ENCODE measurements around the gene MED8. TPM values are rescaled to one million over a fixed set of nuclear protein-coding genes. Genes with fewer than 3 reads are reported as not detected.
"Not testable (repeated sequence)": the region's sequence is repeated elsewhere in the genome, so short reads cannot be mapped to it uniquely, and the experiment has no call there.

The MED8 gene
- total RNA-seq, 1 experiment from 2014 or later, result 39.3 TPM

- Histone ChIP-seq H3K4me3 (no peak overlapping the region), H3K4me1 (no peaks in the 10 kb centered on the region), H3K9me3 (replicated peaks) (no peaks in the 10 kb centered on the region), H3K27ac (no peak overlapping the region), H3K36me3 (peaks cover 41% of the 10 kb centered on the region), H3K27me3 (no peaks in the 10 kb centered on the region)
- no peak for DNase-seq
These were observed 16.3 kb upstream of the MED8 start for GRCh38 chr1:43405876-43406234.

DNA sequence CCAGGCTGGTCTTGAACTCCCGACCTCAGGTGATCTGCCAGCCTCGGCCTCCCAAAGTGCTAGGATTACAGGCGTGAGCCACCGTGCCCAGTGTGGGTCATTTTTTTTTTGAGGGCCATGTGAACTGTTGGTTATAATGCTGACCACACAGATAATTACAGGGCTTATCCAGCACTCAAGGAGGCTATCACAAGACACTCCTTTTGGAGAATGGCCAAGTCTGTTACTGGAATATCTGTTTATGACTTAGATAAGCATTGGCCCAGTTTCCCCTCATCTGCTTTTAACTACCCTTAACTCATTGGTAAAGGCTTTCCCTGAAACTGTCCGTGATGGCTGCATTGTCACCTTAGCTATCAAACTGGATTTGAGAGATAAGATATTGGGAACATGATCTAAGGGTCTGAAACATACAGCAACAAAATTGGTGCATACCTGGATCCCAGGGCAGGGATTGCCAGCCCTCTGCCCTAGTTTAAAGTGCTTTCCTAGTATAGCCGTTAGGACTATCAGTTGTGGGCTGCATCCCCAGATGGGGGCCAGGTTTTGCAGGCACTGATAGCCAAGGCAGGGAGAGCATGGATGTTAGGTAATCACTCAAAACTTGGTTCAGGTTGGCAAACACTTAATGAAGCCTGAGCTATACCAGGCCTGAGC lies 15.7 kb upstream of the MED8 start:
- no peak overlapping the region for H3K27ac ChIP-seq
- H3K36me3 ChIP-seq, result peaks cover 41% of the 10 kb centered on the region
- H3K4me1 ChIP-seq, result no peaks in the 10 kb centered on the region
- H3K9me3 ChIP-seq (replicated peaks), result no peaks in the 10 kb centered on the region
- H3K27me3 ChIP-seq, result no peaks in the 10 kb centered on the region
- no peak for DNase-seq
- H3K4me3 ChIP-seq, result no peak overlapping the region

GRCh38 chr1:43404353-43404752 lies 14.8 kb upstream of the MED8 start:
- Histone ChIP-seq H3K27me3 (no peaks in the 10 kb centered on the region), H3K36me3 (peaks cover 33% of the 10 kb centered on the region), H3K4me1 (no peaks in the 10 kb centered on the region), H3K9me3 (replicated peaks) (no peaks in the 10 kb centered on the region), H3K4me3 (no peak overlapping the region), H3K27ac (no peak overlapping the region)
- no peak for DNase-seq

DNA sequence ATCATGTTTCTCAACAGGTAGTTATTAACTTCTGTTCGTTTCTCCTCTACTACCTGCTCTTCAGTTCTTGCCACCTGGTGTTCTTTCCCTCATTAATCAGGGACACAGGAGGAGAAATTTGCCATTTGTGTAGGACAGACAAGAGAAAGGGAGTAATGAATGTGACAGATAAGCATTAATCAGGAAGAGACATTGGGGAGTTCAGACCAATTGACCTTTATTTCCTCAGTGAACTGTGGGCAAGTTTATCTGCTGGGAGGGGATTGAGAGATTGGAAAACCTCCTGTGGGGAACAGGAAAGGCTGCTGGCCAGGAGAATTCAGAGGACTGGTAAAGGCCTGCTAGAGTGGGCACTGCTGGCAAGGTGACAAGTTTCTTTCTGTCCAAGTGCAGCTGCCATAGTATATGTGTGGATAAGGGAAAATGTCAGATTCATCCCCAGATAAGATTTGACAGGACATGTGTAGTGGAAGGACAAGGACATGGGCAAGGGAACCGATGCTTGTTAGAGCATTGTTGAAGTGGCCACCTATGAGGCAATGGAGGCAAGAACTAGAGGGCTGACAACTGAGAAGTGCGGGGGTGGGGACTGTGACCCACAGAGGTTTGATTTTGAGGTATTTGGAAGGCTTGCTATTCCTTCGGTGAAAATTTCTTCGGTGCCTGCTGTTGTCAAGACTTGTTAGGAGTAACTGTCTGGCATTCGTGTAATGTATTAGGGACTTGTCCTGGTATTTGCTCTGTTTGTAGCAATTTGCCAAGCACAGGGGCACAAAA lies 12.7 kb upstream of the MED8 start:
- Histone ChIP-seq H3K36me3 (peaks cover 25% of the 10 kb centered on the region), H3K27ac (no peak overlapping the region), H3K4me3 (no peak overlapping the region), H3K27me3 (no peaks in the 10 kb centered on the region), H3K4me1 (no peaks in the 10 kb centered on the region), H3K9me3 (replicated peaks) (no peaks in the 10 kb centered on the region)
- DNase-seq, result peak; percentile 48 to 55

DNA sequence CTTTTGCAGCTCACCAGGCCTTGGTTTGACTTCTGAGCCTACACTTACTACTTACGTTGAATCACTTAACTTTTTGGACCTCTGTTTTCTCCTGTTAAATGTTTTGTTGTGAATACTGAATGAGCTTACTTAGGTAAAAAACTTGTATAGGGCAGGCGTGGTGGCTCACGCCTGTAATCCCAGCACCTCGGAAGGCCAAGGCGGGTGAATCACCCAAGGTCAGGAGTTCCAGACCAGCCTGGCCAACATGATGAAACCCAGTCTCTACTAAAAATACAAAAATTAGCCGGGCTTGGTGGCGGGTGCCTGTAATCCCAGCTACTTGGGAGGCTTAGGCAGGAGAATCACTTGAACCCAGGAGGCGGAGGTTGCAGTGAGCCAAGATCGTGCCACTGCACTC lies 10.8 kb upstream of the MED8 start:
- not testable (repeated sequence) for DNase-seq; H3K4me3 ChIP-seq; H3K27me3 ChIP-seq; H3K27ac ChIP-seq; H3K9me3 ChIP-seq (replicated peaks); H3K4me1 ChIP-seq
- peaks cover 20% of the 10 kb centered on the region; the same call in 1 of the 2 replicates for H3K36me3 ChIP-seq

DNA sequence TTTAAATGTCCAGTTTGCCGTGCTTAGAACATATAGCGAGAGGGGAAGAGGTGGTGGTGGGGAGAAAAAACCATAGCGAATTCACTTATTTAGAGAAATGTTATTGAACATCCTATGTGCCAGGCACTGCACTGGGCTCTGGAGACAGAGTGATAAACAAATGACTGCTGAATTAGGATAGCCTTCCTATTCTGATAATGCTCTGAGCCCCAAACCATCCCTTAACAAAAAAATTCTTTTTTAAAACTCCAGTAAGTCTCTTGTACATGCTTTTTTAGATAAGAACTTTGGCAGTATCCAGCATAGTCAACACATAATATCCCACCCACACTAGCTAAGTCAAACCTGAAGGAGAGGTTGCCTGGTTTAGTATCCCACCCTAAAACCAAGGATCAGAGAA lies 8.6 kb upstream of the MED8 start:
- Histone ChIP-seq H3K4me1 (no peaks in the 10 kb centered on the region), H3K4me3 (no peak overlapping the region), H3K27me3 (no peaks in the 10 kb centered on the region), H3K36me3 (peaks cover 4% of the 10 kb centered on the region; the same call in 1 of the 2 replicates), H3K9me3 (replicated peaks) (no peaks in the 10 kb centered on the region), H3K27ac (no peak overlapping the region)
- DNase-seq, result no peak

DNA sequence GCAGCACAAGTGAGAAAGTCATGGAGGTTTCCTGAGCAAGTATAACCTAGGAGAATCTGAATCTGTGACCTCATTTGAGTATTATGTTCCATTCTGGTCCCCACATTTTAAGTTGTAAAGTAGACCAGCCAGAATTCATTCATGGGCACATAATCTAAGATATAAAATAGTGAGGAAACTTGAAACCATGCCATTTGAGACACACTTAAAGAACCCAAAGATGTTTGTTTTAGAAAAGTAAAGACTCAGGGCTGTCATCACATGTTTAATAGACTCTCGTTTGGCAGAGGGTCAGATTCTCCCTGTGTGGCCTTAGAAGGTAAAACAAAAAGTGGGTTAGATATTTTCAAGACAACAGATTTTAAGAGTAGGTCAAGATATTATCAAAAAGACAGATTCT lies 6.5 kb upstream of the MED8 start:
- H3K4me1 ChIP-seq, result no peaks in the 10 kb centered on the region

GRCh38 chr1:43395523-43395922 lies 5.9 kb upstream of the MED8 start:
- peaks cover 4% of the 10 kb centered on the region; the same call in 1 of the 2 replicates for H3K36me3 ChIP-seq
- DNase-seq, result no peak

More for the DNA sequence above, 6.5 kb upstream of the MED8 start:
- no peak for DNase-seq
- Histone ChIP-seq H3K36me3 (peaks cover 4% of the 10 kb centered on the region; the same call in 1 of the 2 replicates), H3K27me3 (no peaks in the 10 kb centered on the region), H3K9me3 (replicated peaks) (no peaks in the 10 kb centered on the region), H3K4me3 (no peak overlapping the region), H3K27ac (no peak overlapping the region)

DNA sequence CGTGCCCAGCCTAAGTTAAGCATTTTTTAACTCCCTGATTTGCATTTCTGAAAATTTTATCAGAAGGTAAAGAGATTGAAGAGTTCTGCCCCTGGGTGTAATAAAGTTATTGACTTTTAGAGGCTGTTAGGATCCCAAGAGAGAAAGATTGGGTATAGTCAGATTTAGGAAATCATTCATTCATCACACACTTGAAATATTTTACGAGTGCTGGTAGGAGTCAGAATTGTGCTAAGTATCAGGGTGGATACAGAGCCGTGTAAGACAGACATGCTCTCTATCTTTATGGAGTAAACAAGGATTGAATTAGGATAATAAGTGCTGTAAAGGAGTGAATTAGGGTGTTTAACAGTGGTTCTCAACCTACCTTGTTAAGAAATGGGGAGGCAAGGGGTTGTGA lies 3.1 kb upstream of the MED8 start:
- Histone ChIP-seq H3K4me3 (no peak overlapping the region), H3K27me3 (no peaks in the 10 kb centered on the region), H3K9me3 (replicated peaks) (no peaks in the 10 kb centered on the region), H3K4me1 (peaks cover 3% of the 10 kb centered on the region; the same call in 1 of the 2 replicates), H3K36me3 (peaks cover 4% of the 10 kb centered on the region; the same call in 1 of the 2 replicates), H3K27ac (no peak overlapping the region)
- DNase-seq, result no peak

More at GRCh38 chr1:43395523-43395922, 5.9 kb upstream of the MED8 start:
- Histone ChIP-seq H3K27me3 (no peaks in the 10 kb centered on the region), H3K9me3 (replicated peaks) (no peaks in the 10 kb centered on the region), H3K4me1 (no peaks in the 10 kb centered on the region; the same call in 1 of the 2 replicates), H3K4me3 (no peak overlapping the region), H3K27ac (no peak overlapping the region)

GRCh38 chr1:43388613-43389012 lies 987 bp downstream of the MED8 start:
- Histone ChIP-seq H3K27ac (peak overlapping the region; percentile 75; the same call in 1 of the 2 replicates), H3K36me3 (peaks cover 18% of the 10 kb centered on the region), H3K9me3 (replicated peaks) (no peaks in the 10 kb centered on the region), H3K4me3 (peak overlapping the region; percentile 76), H3K4me1 (peaks cover 3% of the 10 kb centered on the region; the same call in 1 of the 2 replicates), H3K27me3 (no peaks in the 10 kb centered on the region)
- DNase-seq, result no peak

- DNase-seq, result no peak
- Histone ChIP-seq H3K36me3 (peaks cover 18% of the 10 kb centered on the region), H3K27me3 (no peaks in the 10 kb centered on the region), H3K4me1 (peaks cover 6% of the 10 kb centered on the region), H3K4me3 (no peak overlapping the region), H3K27ac (no peak overlapping the region), H3K9me3 (replicated peaks) (no peaks in the 10 kb centered on the region)
These were observed 1.5 kb downstream of the MED8 start for GRCh38 chr1:43387976-43388599.

GRCh38 chr1:43386676-43387075 lies 2.9 kb downstream of the MED8 start:
- Histone ChIP-seq H3K4me3 (no peak overlapping the region), H3K27ac (no peak overlapping the region), H3K27me3 (no peaks in the 10 kb centered on the region), H3K9me3 (replicated peaks) (no peaks in the 10 kb centered on the region), H3K4me1 (peaks cover 20% of the 10 kb centered on the region), H3K36me3 (peaks cover 20% of the 10 kb centered on the region)
- no peak for DNase-seq

- no peaks in the 10 kb centered on the region for H3K9me3 ChIP-seq (replicated peaks)
These were observed 6.2 kb downstream of the MED8 start for GRCh38 chr1:43383449-43383848.

DNA sequence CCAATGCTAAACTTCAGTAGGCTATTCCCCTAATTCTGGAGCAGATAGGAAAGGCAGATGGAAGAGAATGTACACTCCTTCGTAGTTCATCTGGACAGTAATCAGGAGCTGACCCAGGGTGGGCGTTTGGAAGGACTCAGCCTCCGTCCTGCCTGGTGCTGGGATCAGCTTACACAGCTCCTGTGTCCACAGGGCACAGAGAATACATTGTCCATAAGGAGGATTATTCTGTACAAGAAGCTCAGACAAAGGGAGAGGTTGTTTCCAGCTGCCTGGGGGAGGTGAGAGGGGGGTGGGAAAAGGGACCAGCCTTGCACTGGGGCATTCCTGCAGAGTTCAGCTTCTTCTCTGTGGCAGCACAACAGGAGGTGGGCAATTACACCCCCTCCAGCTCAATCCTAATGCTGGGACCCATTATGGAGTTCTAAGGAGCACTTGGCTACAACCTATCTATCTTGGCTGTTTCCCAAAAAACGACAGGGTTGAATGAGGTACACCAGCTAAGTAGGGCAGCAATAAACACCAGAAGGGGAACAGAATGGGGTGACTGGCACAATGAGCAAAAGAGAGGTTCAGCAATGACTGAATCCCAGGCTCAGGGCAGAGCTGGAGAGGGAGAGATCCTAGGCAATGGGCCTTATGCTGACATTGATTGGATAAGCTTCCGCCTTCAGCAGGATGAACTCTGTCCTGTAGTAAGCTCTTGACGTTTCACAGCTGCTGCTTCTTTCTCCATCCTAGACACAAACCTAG lies 7.4 kb downstream of the MED8 start:
- H3K27ac ChIP-seq, result peak overlapping the region; percentile 59
- peaks cover 22% of the 10 kb centered on the region for H3K4me1 ChIP-seq
- no peaks in the 10 kb centered on the region for H3K27me3 ChIP-seq
- H3K4me3 ChIP-seq, result no peak overlapping the region
- H3K36me3 ChIP-seq, result peaks cover 20% of the 10 kb centered on the region
- H3K9me3 ChIP-seq (replicated peaks), result no peaks in the 10 kb centered on the region
- peak; percentile 72 to 87 for DNase-seq

More at GRCh38 chr1:43383449-43383848, 6.2 kb downstream of the MED8 start:
- peak; percentile 44 to 75 for DNase-seq
- H3K27me3 ChIP-seq, result no peaks in the 10 kb centered on the region
- no peak overlapping the region for H3K4me3 ChIP-seq
- H3K36me3 ChIP-seq, result peaks cover 20% of the 10 kb centered on the region
- H3K4me1 ChIP-seq, result peaks cover 22% of the 10 kb centered on the region
- no peak overlapping the region for H3K27ac ChIP-seq
